HG02981 (cell line): ENCODE data around the gene HSDL1.

Source experiments
- ATAC-seq: cut with Tn5 transposase; IDR thresholded peaks from one replicate; pipeline ENCODE4 v1.9.1; 2021; ENCODE audit warnings: mild to moderate bottlenecking, moderate library complexity; ENCODE audit not compliant: unreplicated experiment

The HSDL1 gene

DNA sequence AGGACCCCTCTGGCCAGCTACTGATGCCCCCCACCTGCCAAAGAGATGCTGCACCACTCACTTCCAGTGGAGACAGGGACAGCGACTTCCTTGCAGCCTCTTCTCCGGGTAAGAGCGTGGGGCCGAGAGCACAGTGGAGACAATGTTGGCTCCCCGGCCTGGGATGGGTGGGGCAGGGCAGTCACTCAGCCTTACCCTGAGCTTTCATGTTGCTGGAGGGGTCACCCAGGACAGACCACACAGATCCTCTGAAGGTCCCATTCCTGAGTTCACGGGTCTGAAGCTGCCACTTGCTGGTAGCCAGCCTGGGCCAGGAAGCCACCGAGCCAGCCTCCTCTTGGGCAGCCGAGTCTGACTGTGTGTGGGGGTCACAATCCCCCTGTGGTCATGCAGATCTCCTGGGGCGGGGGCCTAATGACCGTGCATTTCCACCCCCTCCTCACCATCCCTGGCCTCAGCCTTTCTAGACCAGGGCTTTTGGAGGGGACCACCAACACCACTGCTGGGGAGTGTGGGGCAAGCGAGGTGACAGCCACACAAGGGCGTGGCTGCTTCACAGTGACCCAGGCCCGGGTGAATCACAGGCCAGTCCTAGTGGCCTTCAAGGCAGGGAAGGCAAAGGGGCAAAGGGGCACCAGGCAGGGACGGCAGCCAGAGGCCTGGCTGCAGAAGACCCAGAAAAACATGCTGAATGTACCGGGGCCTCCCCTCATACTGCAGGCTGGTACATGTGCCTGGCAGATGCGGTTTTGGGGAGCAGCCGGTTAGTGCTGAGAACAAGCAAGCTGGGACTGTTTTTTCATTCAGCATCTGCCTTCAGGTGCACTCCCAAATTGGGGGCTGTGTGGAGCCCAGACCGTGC lies 31.4 kb upstream of the HSDL1 start:
- no peak for ATAC-seq

- ATAC-seq = peak; percentile 84
Measured at GRCh38 chr16:84175350-84176081, 30.5 kb upstream of the HSDL1 start.

DNA sequence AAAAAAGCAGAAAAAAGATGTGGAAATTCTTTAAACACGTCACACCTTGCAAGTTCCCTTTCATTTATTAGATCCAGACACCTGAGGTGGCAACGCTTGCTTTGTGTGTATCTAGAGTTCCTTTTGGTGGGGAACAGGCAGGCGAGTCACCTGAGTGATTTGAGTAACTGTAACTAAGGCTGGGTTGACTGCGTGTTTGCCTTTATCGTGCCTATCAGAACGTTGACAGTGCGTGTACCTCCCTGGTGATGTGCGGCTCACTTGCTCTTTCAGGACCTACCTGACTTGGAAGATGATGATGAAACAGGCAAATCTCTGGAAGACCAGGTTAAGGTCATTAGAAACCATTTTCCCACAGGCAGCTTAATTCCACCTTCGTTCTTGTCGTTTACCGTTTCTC lies 29.4 kb upstream of the HSDL1 start:
- no peak for ATAC-seq

- ATAC-seq = no peak
Measured at GRCh38 chr16:84169765-84170310, 24.9 kb upstream of the HSDL1 start.

- no peak for ATAC-seq
Measured at GRCh38 chr16:84166796-84167695, 22.1 kb upstream of the HSDL1 start.

DNA sequence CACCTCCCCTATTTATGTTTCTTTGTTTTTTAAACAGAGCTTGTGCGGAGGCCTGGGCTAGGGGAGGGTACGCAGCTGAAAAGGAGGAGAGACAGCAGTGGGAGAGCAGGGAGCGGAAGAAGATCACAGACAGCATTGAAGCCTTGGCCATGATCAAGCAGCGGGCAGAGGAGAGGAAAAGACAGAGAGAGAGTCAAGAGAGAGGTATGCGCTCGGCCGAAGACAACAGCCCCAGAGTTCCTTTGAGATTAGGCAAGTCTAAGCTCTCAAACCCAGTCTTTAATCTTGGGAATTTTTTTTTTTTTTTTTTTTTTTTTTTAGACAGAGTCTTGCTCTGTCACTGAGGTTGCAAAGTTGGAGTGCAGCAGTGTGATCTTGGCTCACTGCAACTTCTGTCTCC lies 20.8 kb upstream of the HSDL1 start:
- no peak for ATAC-seq

- ATAC-seq = no peak
Measured at GRCh38 chr16:84161801-84162200, 16.8 kb upstream of the HSDL1 start.

DNA sequence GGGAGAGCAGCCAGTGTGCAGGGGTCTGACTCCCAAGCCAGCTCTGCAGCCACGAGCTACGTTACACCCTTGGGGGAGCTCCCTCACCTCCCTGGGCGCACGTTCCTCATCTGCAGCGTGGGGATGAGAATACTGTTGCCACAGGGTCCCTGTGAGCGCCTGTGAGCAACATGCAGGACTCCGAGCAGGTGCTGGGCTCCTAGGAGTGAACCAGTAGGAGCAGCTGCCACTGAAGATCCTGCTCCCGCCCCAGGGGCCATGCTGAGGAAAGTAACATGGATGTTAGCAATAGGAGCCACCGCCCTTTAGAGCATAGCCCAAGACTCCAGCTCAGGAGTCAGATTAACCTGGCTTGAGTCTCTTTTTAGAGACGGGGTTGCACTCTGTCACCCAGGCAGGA lies 16.1 kb upstream of the HSDL1 start:
- ATAC-seq = no peak

DNA sequence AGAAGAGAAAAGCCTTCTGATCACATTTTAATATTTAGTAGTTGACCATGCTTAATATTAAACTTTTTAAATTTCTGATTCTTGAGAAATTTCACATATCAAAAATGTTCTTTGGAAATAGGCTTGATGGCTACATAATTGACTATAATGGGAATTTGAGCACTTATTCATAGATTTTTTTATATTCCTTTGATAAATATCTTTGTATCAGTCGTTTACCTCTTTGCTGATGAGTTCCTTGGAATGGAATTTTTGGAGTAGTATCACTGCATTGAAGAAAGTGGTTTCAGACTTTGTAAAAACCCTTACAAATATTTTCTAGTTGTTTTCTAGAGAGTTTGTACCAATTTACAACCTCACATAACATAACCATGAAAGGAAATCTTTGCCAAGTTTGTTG lies 14.8 kb upstream of the HSDL1 start:
- ATAC-seq = no peak

- no peak for ATAC-seq
Measured at GRCh38 chr16:84159007-84159406, 14.0 kb upstream of the HSDL1 start.

DNA sequence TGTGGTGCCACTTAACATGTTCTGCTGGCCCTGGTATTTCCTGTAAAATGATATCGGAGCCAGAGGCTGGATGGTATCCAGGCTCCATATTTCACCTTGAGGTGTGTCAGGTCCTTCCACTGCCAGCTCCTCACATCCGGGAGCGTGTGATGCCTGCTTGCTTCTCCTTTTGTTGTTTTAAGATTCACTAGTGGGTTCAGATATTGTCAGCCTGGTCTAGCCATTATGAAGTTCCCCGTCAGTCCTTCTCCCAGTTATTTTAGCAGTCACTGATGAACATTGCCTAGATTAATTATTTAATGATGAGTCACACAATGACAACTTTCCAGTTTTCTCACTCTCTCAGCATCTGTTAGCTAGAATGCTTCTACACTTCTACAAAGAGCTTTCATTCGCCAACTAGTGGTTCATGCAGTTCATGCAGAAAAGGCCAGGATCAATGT lies 11.4 kb upstream of the HSDL1 start:
- no peak for ATAC-seq

- no peak for ATAC-seq
Measured at GRCh38 chr16:84155771-84156170, 10.8 kb upstream of the HSDL1 start.

GRCh38 chr16:84155226-84155625 lies 10.2 kb upstream of the HSDL1 start:
- ATAC-seq = no peak

- ATAC-seq = no peak
Measured at GRCh38 chr16:84153660-84154214, 8.8 kb upstream of the HSDL1 start.

GRCh38 chr16:84150926-84151325 lies 5.9 kb upstream of the HSDL1 start:
- no peak for ATAC-seq

DNA sequence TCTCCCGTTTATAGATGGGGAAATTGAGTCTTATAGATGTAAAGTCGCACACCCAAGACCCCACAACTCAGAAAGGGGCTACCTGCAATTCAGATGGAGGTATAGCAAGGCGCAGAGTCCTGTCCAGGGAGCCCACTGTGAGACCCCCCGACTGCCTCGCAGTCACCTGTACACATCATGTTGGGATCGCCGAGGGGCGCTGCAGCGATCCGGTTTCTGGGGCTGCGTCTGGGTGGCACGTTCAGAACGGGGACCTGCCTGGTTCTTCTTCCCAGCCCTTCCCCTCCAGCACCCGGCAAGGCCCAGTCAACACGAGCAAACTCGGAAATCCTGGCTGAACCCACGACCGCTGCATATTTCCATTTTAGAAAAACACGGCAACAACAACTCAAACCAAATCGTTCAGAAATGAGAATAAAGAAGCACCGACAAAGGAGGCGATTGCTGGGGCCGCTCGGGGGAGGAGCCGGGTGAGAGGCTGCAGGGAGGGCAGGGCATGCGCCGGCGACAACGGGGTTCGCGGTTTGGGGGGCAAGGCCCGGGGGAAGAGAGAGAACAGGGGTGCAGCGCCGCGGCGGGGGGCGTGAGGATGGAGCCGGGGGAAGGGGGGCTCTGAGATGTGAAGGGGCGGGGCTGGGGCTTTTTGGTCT lies 643 bp downstream of the HSDL1 start:
- ATAC-seq = peak; percentile 23

DNA sequence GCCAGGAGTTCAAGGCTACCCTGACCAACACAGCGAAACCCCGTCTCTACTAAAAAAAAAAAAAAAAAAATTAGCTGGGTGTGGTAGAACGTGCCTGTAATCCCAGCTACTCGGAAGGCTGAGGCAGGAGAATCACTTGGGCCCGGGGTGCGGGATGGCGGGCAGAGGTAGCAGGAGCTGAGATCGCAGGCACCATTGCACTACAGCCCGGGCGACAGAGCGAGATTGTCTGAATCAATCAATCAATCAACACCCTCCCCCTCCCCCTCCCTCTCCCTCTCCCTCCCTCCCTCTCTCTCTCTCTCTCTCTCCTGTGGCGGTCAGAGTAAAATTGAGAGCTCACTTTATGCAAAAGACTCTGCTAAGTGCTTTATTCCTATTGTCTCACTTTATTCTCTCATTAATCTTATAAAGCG lies 1.2 kb downstream of the HSDL1 start:
- no peak for ATAC-seq

GRCh38 chr16:84143081-84143480 lies 1.9 kb downstream of the HSDL1 start:
- ATAC-seq = no peak

DNA sequence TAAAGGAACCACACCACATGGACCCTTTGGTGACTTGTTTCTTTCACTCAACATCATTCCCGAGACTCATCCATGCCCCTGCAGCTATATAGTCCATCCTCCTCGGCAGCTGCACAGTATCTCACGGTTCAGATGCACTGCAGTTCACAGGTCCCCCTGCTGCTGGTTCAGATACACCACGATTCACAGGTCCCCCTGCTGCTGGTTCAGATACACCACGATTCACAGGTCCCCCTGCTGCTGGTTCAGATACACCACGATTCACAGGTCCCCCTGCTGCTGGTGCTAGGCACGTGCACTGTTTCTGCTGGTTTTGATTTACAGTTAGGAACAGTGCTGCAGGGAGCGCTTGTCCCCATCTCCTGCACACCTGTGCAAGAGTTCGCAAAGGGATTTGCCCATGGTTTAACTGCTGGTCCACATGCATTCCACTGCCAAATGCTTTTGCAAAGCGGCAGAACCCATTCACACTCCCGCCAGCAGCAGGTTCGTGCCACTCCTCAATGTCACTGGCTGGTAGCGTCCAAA lies 3.8 kb downstream of the HSDL1 start:
- no peak for ATAC-seq
